DND-41 (cell line): ENCODE data around the gene MYBBP1A.

Source experiments
- CTCF ChIP-seq: IDR thresholded peaks from 2 replicates; pipeline ENCODE4 v1.5.1; 2012; ENCODE audit warnings: borderline replicate concordance, low read length, moderate library complexity, mild to moderate bottlenecking; ENCODE audit not compliant: poor library complexity, severe bottlenecking; ENCODE audit errors: extremely low read depth
- EZH2 ChIP-seq: IDR thresholded peaks from 3 replicates; pipeline ENCODE4 v1.6.1; 2012; ENCODE audit warnings: borderline replicate concordance, low read depth, mild to moderate bottlenecking, moderate library complexity, low read length, inconsistent platforms; ENCODE audit not compliant: severe bottlenecking

- TF ChIP-seq CTCF (peak; percentile 31), EZH2 (no peak)
Observed at GRCh38 chr17:4541328-4542002, 13.7 kb downstream of the MYBBP1A start.
